Mucosa of stomach (tissue), 1 donor: ENCODE results near the gene MAIP1.

Experiments
- H3K27me3 ChIP-seq: one replicate; pipeline ENCODE4 v1.7.0; 2013; ENCODE audit warnings: mild to moderate bottlenecking, low read length; ENCODE audit not compliant: control insufficient read depth, insufficient read depth
- H3K36me3 ChIP-seq: one replicate; pipeline ENCODE4 v1.7.0; 2013; ENCODE audit warnings: low read length; ENCODE audit not compliant: control insufficient read depth, insufficient read depth
- H3K4me1 ChIP-seq: one replicate; pipeline ENCODE4 v1.7.0; 2013; ENCODE audit warnings: mild to moderate bottlenecking, low read length; ENCODE audit not compliant: control insufficient read depth, insufficient read depth
- H3K4me3 ChIP-seq: one replicate; pipeline ENCODE4 v1.7.0; 2013; ENCODE audit warnings: low read length
- H3K9ac ChIP-seq: one replicate; pipeline ENCODE4 v1.7.0; 2013; ENCODE audit warnings: mild to moderate bottlenecking, low read length, moderate library complexity
- H3K9me3 ChIP-seq: one replicate; pipeline ENCODE4 v1.7.0; 2013; ENCODE audit warnings: mild to moderate bottlenecking, low read length, moderate library complexity; ENCODE audit not compliant: control insufficient read depth
- donor health status: Pancreatic carcinoma.

MAIP1 gene

GRCh38 chr2:199982126-199982843 lies 26.9 kb downstream of the MAIP1 start:
- Histone ChIP-seq H3K27me3 (no peaks in the 10 kb centered on the region), H3K36me3 (no peaks in the 10 kb centered on the region), H3K4me1 (peaks cover 20% of the 10 kb centered on the region), H3K9me3 (no peaks in the 10 kb centered on the region), H3K9ac (no peak overlapping the region), H3K4me3 (no peak overlapping the region)

- Histone ChIP-seq H3K9ac (no peak overlapping the region), H3K4me1 (peaks cover 19% of the 10 kb centered on the region), H3K9me3 (no peaks in the 10 kb centered on the region), H3K36me3 (no peaks in the 10 kb centered on the region), H3K27me3 (no peaks in the 10 kb centered on the region), H3K4me3 (no peak overlapping the region)
These were observed 28.2 kb downstream of the MAIP1 start for GRCh38 chr2:199983534-199983933.

- Histone ChIP-seq H3K27me3 (no peaks in the 10 kb centered on the region), H3K9ac (no peak overlapping the region), H3K36me3 (no peaks in the 10 kb centered on the region), H3K4me3 (no peak overlapping the region), H3K4me1 (peaks cover 19% of the 10 kb centered on the region), H3K9me3 (no peaks in the 10 kb centered on the region)
These were observed 28.8 kb downstream of the MAIP1 start for GRCh38 chr2:199984159-199984558.

GRCh38 chr2:199984755-199985154 lies 29.4 kb downstream of the MAIP1 start:
- no peaks in the 10 kb centered on the region for H3K9me3 ChIP-seq
- H3K36me3 ChIP-seq, result no peaks in the 10 kb centered on the region
- no peak overlapping the region for H3K4me3 ChIP-seq
- H3K9ac ChIP-seq, result no peak overlapping the region
- H3K27me3 ChIP-seq, result no peaks in the 10 kb centered on the region
- peaks cover 14% of the 10 kb centered on the region for H3K4me1 ChIP-seq

- no peaks in the 10 kb centered on the region for H3K27me3 ChIP-seq
- H3K4me3 ChIP-seq, result no peak overlapping the region
- peaks cover 12% of the 10 kb centered on the region for H3K4me1 ChIP-seq
- H3K36me3 ChIP-seq, result no peaks in the 10 kb centered on the region
- no peaks in the 10 kb centered on the region for H3K9me3 ChIP-seq
- no peak overlapping the region for H3K9ac ChIP-seq
These were observed 30.3 kb downstream of the MAIP1 start for GRCh38 chr2:199985625-199986207.

- Histone ChIP-seq H3K9me3 (no peaks in the 10 kb centered on the region), H3K4me1 (peaks cover 12% of the 10 kb centered on the region), H3K4me3 (no peak overlapping the region), H3K9ac (no peak overlapping the region), H3K27me3 (no peaks in the 10 kb centered on the region), H3K36me3 (no peaks in the 10 kb centered on the region)
These were observed 32.2 kb downstream of the MAIP1 start for GRCh38 chr2:199987586-199987985.

GRCh38 chr2:199988151-199988550 lies 32.8 kb downstream of the MAIP1 start:
- no peaks in the 10 kb centered on the region for H3K9me3 ChIP-seq
- H3K27me3 ChIP-seq, result no peaks in the 10 kb centered on the region
- no peak overlapping the region for H3K4me3 ChIP-seq
- H3K9ac ChIP-seq, result no peak overlapping the region
- H3K36me3 ChIP-seq, result no peaks in the 10 kb centered on the region
- H3K4me1 ChIP-seq, result peaks cover 12% of the 10 kb centered on the region

GRCh38 chr2:199989822-199990221 lies 34.4 kb downstream of the MAIP1 start:
- no peaks in the 10 kb centered on the region for H3K36me3 ChIP-seq
- peaks cover 12% of the 10 kb centered on the region for H3K4me1 ChIP-seq
- no peak overlapping the region for H3K9ac ChIP-seq
- no peaks in the 10 kb centered on the region for H3K27me3 ChIP-seq
- no peaks in the 10 kb centered on the region for H3K9me3 ChIP-seq
- no peak overlapping the region for H3K4me3 ChIP-seq

GRCh38 chr2:199991691-199992090 lies 36.3 kb downstream of the MAIP1 start:
- no peaks in the 10 kb centered on the region for H3K9me3 ChIP-seq
- no peaks in the 10 kb centered on the region for H3K36me3 ChIP-seq
- H3K4me1 ChIP-seq, result peaks cover 4% of the 10 kb centered on the region
- H3K4me3 ChIP-seq, result no peak overlapping the region
- H3K9ac ChIP-seq, result no peak overlapping the region
- no peaks in the 10 kb centered on the region for H3K27me3 ChIP-seq

GRCh38 chr2:199992296-199992695 lies 36.9 kb downstream of the MAIP1 start:
- Histone ChIP-seq H3K4me3 (no peak overlapping the region), H3K4me1 (peaks cover 4% of the 10 kb centered on the region), H3K9me3 (no peaks in the 10 kb centered on the region), H3K27me3 (no peaks in the 10 kb centered on the region), H3K9ac (no peak overlapping the region), H3K36me3 (no peaks in the 10 kb centered on the region)

GRCh38 chr2:199994371-199994770 lies 39.0 kb downstream of the MAIP1 start:
- no peak overlapping the region for H3K4me3 ChIP-seq
- no peaks in the 10 kb centered on the region for H3K27me3 ChIP-seq
- no peaks in the 10 kb centered on the region for H3K4me1 ChIP-seq
- H3K9ac ChIP-seq, result no peak overlapping the region
- no peaks in the 10 kb centered on the region for H3K9me3 ChIP-seq
- no peaks in the 10 kb centered on the region for H3K36me3 ChIP-seq

- no peak overlapping the region for H3K9ac ChIP-seq
- H3K4me3 ChIP-seq, result no peak overlapping the region
- no peaks in the 10 kb centered on the region for H3K4me1 ChIP-seq
- no peaks in the 10 kb centered on the region for H3K27me3 ChIP-seq
- no peaks in the 10 kb centered on the region for H3K36me3 ChIP-seq
- H3K9me3 ChIP-seq, result no peaks in the 10 kb centered on the region
These were observed 39.5 kb downstream of the MAIP1 start for GRCh38 chr2:199994896-199995295.
